GM19035 (cell line): Measurements from ENCODE around the gene ASB3.
A peak's percentile ranks its signal among the peaks of the same experiment; 100 is the strongest.
"Not testable (repeated sequence)": the region's sequence is repeated elsewhere in the genome, so short reads cannot be mapped to it uniquely, and the experiment has no call there.

Experiments
- ATAC-seq: cut with Tn5 transposase; IDR thresholded peaks from one replicate; pipeline ENCODE4 v1.9.1; 2021; ENCODE audit not compliant: unreplicated experiment

The ASB3 gene, protein sequence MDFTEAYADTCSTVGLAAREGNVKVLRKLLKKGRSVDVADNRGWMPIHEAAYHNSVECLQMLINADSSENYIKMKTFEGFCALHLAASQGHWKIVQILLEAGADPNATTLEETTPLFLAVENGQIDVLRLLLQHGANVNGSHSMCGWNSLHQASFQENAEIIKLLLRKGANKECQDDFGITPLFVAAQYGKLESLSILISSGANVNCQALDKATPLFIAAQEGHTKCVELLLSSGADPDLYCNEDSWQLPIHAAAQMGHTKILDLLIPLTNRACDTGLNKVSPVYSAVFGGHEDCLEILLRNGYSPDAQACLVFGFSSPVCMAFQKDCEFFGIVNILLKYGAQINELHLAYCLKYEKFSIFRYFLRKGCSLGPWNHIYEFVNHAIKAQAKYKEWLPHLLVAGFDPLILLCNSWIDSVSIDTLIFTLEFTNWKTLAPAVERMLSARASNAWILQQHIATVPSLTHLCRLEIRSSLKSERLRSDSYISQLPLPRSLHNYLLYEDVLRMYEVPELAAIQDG

DNA sequence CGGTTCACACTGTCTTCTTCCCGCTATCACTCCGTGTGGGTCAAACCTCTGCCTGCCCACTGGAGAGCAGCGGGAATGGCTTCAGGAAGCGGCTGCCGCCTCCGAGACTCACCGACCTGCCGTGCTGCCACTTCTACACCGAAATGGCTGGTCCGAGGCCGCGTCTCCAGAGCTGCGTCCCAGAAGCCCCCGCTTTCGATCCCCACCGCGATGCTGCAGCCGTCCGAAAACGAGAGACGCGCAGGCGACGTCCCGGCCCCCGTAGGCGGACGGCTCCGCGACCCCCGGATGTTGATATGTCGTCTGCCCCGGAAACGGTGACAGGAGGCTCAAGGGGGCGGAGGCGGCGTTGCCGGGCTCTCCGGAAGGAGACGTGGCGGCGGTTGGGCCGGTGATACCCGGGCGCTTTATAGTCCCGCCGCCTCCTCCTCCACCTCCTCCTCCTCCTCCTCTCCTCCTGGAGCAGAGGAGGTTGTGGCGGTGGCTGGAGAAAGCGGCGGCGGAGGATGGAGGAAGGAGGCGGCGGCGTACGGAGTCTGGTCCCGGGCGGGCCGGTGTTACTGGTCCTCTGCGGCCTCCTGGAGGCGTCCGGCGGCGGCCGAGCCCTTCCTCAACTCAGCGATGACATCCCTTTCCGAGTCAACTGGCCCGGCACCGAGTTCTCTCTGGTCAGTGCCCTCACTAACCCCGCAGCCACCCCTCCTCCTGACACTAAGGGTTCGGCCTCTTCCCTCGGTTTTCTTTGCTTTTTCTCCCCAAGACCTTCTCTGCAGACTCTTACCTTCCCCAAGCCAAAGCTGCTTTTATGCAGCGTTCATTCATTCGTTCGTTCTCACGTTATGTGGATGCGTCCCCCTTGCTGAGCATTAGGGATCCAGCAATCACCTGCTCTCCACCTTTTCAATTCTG lies at the start of gene ASB3, which contains the start of gene ERLEC1:
Gene ASB3, minus strand, starts transcription at position 249 of the 909 bp plus-strand sequence. CDS start 21,381 bp downstream, outside the sequence.
Gene ERLEC1, plus strand, starts transcription at position 340 of the 909 bp plus-strand sequence. Its CDS starts 167 bp downstream, at position 507.
- peak; percentile 97 for ATAC-seq

DNA sequence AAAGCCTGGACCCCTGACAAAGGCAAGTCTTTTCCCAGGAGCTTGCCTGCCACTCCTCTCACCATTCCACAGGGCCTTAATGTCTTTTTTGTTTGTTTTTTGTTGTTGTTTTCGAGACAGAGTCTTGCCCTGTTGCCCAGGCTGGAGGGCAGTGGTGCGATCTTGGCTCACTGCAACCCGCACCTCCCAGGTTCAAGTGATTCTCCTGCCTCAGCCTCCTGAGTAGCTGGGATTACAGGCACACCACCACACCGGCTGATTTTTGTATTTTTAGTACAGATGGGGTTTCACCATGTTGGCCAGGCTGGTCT lies 43.2 kb upstream of the ASB3 start:
- not testable (repeated sequence) for ATAC-seq

DNA sequence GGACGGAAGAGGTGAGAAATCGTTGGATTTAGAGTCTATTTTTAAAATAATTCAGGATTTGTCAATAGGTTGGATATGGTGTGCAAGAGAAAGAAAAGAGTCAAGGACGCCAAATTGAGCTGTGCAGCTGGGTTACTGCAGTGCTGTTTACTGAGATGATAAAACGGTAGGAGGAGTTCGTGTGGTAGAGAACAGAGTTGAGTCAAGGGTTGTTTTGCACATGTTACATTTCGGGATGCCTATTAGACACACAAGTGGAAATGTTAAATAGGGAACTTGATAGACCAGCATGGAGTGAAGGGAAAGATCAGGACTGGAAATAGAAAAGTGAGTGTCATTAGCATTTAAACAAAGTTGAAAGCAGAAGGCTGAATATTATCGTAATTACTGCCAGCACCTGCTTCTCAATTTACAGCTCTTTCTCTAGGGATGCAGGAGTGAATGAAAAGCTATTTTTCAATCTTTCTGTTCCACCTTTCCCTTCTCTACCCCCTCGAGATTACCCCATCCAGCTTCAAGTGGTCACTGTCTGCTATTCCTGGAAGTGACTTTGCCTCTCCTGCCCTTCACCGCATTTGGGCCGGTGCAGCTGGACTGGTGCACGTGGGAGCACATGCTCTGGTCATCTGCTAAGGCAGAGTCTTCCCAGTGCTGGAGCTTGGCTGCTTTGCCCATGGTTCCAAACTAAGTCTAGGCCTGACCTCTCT lies 42.7 kb upstream of the ASB3 start:
- no peak for ATAC-seq

DNA sequence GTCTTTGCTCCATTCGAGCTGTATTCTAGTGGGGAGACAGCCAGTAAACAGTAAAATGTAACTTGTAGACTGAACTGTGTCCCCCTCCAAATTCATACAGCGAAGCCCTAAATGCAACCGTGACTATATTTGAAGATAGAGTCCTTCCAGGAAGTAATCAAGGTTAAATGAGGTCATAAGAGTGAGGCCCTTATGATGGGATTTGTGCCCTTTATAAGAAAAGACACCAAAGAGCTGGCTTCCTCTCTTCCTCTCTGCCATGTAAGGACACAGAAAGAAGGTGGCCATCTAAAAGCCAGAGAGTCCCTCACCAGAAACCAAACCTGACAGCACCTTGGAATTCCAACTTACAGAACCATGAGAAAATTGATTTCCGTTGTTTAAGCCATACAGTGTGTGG lies 41.6 kb upstream of the ASB3 start:
- no peak for ATAC-seq

DNA sequence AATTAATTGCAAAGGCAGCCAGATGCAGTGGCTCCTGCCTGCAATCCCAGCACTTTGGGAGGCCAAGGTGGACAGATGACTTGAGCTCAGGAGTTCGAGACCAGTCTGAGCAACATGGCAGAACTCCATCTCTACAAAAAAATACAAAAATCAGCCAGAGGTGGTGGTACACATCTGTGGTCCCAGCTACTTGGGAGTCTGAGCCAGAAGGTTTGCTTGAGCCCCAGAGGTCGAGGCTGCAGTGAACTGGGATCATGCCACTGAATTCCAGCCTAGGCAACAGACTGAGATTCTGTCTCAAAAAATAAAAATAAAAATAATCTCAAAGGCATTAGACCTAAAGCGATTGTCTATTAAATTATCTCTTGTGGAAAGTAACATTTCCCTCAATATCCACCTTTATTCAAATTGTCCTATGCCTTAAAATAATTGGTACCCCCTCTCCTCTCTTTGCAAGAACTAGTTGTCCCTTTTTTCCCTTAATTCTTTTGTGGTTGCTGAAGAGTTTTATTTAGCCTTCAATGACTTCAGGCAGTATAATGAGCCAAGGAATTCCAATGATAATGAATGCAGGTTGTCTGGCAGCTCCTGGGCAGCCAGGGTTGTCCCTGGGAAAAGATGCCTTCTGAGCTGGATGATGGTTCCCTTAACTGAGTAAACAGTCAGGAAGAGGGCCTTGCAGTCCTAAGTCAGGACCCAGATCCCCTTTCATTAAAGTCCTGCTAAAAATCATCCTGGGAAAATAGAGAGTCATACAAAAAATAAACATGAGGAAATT lies 40.8 kb upstream of the ASB3 start:
- ATAC-seq: no peak

DNA sequence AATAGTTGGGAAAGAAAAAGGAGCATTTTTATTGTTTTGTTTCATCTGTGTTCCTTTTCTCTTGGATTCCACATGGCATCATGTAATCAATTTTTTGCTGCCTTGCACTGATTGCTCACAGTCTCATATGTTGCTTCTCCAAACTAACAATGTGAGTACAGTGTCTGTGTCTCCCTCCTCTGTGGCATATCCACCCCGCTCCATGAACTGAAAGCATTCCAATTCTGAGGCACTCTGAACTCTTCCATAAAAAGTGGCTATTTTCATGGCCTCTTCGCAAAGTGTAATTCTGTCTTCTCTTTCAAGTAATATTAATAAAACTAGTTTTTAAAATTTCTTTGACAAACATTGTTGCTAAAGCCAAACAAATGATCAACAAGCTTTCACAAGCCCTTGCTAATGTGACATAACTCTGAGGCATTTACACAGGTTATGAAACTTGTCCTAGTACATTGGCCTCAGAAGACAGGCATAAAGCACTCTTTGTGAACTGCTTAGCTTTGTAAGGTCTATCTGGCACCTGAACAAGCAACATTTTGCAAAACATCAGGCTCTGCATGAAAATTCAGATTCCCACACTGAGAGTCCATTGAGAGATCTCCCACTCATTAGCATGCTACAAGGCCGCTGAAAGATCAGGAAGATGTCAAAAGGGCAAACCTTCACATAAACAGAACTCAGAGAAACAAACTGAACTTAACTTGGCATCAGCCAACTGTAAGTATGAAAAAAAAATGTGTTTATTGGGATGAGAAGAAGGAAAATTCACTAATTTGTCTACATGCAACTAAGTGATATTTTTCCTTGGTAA lies 40.0 kb upstream of the ASB3 start:
- ATAC-seq: no peak

DNA sequence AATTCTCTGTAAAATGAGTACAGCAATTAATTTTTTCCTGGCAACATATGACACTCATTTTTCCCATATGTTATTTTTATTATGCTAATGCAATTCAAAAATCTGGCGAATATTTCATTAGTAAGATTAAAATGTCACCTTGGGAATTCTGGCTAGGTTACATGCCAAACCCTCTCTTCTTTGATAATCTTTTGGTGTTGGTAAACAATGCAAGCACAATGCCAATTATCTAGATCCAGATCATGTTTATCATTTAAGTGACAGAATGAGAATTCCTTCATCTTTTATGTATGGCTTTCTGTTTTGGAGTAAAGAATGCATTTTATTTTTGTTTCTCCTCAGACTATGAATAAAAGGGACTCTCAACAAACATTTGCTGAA lies 39.3 kb upstream of the ASB3 start:
- no peak for ATAC-seq

DNA sequence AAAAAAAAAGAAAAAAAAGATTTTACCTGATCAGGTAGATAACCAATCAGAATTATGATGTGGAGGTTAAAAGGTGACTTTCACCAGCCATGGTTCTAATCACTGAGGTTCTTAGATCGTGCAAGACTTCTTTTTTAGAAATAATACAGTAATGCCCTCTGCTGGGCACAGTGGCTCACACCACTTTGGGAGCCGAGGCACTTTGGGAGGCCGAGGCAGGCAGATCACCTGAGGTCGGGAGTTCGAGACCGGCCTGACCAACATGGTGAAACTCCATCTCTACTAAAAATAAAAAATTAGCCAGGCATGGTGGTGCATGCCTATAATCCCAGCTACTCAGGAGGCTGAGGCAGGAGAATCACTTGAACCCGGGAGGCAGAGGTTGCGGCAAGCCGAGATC lies 36.9 kb upstream of the ASB3 start:
- ATAC-seq: not testable (repeated sequence)

DNA sequence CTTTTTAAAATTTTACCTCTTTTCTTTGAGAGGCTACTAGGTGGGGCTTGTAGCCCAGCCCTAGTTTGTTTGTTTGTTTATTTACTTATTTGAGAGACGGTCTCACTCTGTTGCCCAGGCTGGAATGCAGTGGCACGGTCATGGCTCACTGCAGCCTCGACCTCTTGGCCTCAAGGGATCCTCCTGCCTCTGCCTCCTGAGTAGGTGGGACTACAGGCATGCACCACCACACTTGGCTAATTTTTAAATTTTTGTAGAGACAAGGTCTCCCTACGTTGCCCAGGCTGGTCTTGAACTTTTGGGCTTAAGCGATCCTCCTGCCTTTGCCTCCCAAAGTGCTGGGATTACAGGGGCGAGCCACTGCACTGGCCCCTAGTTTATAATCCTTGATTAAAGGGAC lies 35.1 kb upstream of the ASB3 start:
- ATAC-seq: no peak

DNA sequence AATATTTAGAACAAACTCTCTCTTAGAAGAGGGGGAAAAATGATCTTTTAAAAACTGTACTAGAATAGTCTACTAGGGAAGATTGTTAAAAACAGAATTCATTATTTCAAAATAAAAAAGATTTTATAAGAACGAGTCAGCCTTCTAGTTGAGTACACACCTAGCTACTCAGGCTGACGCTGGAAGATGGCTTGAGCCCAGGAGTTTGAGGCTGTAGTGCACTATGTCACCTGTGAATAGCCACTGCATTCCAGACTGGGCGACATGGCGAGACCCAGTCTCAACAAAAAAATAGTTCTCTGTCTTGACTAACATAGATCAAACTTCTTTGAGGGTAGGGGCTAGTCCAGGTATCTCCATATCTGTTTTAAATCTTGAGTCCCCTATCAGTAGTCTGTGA lies 34.0 kb upstream of the ASB3 start:
- no peak for ATAC-seq

DNA sequence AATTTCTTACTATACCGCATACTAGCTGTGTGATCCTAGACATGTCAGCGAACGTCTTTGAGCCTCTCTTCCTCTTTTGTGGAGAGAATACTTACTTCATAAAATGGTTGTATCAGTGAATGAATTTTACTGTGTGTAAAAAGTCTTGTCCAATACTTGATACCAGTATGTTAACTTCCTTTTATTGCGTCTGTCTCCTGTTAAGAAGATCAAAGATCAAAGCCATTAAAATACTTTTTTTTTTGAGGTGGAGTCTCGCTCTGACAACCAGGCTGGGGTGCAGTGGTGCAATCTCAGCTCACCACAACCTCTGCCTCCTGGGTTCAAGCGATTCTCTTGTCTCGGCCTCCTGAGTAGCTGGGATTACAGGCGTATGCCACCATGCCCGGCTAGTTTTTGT lies 33.3 kb upstream of the ASB3 start:
- no peak for ATAC-seq

DNA sequence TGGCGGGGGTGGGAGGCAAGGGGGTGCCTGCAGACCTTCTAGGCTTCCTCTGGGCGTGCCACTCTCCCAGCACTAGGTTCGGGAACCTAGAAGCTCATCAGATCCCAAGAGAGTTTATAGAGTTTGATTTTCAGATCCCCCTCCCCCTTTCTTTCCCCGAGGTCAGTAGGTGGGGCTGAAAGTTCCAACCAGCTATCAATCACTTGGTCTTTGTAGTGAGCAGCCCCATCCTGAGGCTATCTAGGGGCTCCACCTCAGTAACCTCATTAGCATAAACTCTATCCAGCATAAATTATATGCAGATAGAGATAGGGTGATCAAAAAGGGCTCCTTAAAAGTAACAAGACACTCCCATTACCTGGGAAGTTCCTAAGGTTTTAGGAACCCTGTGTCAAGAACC lies 32.9 kb upstream of the ASB3 start:
- ATAC-seq: no peak

DNA sequence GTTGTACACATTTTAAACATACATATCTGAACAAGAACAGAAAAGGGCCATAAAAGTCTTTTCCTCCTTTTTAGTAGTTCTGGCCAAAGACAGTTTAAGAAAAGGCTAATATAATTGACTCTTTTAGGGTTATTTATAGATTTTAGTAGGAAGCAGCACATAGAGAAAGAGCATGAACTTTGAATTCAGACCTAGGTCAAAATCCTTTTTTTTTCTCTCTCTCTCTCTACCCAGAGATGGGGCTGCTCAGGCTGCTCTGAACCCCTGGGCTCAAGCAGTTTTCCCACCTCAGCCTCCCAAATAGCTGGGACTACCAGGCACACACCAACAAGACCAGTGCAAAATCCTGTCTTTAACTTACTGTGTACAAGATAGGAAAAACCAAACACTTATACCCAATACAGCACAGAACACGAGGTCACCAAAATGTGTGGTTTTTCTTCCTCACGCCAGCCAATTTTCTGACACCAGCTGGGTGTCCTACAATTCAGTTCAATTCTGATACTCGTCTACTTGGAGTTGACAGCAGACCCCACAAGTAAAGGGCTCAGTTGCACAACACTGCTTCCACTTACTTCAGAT lies 32.2 kb upstream of the ASB3 start:
- no peak for ATAC-seq

DNA sequence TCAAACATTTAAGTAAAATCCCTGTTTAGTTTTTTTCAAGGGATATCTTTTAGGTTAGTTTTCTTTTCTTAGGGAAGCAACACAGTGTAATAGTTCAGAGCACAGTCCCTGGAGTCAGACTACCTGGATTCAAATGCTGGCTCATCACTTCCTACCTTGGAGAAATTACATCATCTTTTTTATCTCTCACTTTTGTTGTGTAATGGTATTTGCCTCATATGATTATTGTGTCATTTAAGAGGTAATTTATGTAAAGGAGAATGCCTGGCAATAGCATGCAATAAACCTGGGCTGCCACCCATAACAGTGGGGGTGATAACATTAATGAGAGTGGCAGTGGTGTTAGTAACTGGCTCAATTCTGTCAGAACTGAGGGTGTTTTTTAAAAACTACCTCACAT lies 26.4 kb upstream of the ASB3 start:
- ATAC-seq: no peak

DNA sequence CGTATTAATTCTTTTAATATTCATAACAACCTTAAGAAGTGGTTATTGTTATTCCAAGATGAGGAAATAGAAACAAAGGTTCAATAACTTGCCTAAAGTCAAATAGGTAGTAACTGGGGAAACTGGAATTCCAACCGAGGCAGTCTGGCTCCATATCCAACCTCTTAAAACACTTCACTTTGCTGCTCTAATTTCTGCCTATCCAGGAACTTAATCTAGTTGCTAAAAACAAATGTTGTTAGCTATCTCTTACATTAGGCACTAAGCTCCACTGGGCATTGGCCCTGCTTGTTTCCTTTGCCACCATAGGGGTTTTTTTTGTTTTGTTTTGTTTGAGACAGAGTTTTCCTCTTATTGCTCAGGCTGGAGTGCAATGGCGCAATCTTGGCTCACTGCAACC lies 24.8 kb upstream of the ASB3 start:
- ATAC-seq: no peak

DNA sequence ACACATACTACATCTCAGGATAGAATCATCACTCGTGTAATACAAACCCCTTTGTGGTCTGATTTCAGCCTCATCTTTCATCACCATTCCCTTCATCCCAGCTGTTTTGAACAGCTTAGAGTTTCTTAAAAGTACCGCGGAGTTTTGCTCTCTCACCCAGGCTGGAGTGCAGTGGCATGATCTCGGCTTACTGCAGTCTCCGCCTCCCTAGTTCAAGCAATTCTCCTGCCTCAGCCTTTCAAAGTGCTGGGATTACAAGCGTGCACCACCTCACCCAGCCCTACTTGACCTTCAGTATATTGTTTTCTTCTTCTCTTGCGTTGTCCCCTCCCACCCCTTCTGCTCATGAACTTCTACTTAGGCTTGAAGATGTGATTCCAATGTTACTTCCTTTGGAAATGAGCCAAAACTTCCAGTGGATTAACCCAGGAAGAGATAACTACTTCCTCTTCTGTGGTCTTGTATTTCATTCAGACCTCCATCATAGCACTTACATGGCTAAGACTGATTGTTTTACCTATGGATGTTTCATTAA lies 15.9 kb upstream of the ASB3 start:
- no peak for ATAC-seq

DNA sequence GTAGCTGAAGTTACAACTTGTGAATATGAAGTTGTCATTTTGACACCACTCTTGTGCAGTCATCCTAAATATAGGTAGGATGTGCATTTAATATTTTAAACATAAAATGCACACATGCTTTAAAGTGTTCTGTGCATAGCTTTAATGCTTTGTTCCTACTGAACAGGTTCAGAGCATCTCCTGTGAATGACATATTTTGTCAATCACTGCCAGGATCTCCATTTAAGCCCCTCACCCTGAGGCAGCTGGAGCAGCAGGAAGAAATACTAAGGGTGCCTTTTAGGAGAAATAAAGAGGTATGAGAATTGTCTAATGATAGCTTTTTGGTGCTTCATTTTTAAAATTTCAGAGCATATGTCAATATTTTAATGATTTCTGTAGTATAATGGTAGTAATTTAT lies 14.8 kb upstream of the ASB3 start:
- no peak for ATAC-seq

DNA sequence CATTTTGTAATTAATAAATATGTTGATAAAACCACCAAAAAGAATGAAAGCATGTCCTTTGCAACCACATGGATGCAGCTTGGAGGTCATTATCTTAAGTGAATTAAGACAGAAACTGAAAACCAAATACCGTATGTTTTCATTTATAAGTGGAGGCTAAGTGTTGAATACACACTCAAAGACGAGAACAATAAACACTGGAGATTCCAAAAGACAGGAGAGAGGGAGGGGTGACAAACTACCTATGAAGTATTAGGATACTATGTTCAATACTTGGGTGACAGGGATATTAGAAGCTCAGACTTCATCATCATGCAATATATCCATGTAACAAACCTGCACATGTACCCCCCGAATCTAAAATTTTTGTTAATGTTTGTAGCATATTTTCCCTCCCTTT lies 7.1 kb upstream of the ASB3 start:
- ATAC-seq: no peak

DNA sequence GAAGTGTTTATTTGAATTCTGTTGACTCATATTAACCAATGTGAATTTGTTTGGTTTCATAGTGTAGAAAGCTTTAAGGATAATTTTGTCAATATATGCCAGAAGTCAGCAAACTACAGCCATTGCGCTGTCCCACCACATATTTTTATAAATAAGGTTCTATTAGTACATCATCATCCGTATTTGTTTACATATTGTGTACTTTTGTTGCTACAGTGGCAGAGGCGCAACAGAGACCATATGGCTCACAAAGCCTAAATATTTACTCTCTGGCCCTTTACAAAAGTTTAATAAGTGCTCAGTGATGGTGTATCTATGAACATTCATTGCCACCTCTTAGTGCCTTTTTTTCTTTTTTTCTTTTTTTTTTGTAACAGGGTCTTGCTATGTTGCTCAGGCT lies 6.5 kb upstream of the ASB3 start:
- ATAC-seq: no peak
